Choroid plexus epithelial cell (primary cell): ENCODE measurements around the gene NTNG2.

Experiments
- DNase-seq: peaks from one replicate; pipeline ENCODE4 v3.0.0-alpha.2; 2010; ENCODE audit warnings: low read depth
- H3K4me3 ChIP-seq: 2 replicates; pipeline ENCODE4 v1.5.1; 2011; ENCODE audit warnings: low read depth, mild to moderate bottlenecking, control low read depth, low read length, moderate library complexity
- TF ChIP-seq, protein P1 (sequence below): conservative IDR thresholded peaks from 2 replicates; pipeline ENCODE4 v1.5.1; 2011; ENCODE audit warnings: low read depth, mild to moderate bottlenecking, control low read depth, inconsistent platforms, low read length, moderate library complexity

Gene NTNG2

DNA sequence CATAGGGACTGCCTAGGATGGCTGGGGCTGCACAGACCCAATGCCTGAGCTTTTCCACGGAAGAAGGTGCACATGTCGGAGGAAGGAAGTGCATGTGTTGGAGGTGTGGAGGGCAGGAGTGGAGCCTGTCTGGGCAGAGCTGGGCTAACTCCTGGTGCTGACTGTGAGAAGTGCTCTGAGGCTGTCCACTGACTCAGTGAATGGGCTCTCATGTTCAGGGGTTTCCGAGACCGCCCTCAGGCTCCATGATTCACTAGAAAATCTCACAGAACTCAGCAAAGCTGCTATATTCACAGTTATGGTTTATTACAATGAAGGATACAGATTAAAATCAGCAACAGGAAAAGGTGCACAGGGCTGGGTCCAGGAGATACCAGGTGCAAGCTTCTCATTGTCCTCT lies 37.2 kb downstream of the NTNG2 start:
- H3K4me3 ChIP-seq: no peak overlapping the region
- DNase-seq: no peak
- TF ChIP-seq, protein P1, sequence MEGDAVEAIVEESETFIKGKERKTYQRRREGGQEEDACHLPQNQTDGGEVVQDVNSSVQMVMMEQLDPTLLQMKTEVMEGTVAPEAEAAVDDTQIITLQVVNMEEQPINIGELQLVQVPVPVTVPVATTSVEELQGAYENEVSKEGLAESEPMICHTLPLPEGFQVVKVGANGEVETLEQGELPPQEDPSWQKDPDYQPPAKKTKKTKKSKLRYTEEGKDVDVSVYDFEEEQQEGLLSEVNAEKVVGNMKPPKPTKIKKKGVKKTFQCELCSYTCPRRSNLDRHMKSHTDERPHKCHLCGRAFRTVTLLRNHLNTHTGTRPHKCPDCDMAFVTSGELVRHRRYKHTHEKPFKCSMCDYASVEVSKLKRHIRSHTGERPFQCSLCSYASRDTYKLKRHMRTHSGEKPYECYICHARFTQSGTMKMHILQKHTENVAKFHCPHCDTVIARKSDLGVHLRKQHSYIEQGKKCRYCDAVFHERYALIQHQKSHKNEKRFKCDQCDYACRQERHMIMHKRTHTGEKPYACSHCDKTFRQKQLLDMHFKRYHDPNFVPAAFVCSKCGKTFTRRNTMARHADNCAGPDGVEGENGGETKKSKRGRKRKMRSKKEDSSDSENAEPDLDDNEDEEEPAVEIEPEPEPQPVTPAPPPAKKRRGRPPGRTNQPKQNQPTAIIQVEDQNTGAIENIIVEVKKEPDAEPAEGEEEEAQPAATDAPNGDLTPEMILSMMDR: no peak

DNA sequence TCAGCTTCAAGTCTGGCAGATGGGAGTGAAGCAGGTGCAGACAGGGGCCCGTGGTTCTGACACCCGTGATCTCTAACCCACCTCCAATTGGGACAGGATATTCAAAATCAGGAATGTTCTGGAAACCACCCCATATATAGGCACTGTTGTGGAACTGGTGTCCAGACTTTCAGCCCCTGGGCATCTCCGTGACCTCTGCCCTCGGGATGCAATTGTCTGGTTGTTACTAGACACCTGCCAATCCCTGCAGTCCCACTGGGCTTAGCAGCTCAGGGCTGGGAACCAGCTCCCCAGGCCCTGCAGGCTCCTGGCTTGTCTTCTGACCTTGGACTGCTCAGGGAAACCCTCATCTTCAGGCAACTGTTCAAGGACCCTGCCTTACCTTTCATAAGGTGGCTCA lies 38.8 kb downstream of the NTNG2 start:
- no peak for DNase-seq
- TF ChIP-seq, protein P1: no peak
- no peak overlapping the region for H3K4me3 ChIP-seq

DNA sequence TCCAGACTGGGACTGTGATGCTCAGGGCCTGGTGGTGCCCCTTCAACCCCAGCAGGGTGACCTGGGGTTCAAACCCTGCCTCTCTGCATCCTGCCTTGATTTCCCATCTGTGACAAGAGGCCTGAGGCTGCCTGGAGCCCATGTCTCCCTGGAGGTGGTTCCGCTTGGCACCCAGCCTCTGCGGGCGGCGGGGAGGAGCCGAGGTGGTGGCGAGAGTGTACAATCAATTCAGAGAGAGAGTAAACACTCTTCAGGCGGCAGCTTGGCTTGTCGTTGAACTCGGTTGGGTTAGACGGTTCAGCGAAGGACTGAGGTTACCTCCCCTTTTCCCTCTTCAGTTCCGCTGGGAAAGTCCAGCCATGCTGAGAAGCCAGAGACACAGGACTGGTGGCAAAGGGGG lies 39.3 kb downstream of the NTNG2 start:
- no peak overlapping the region for H3K4me3 ChIP-seq
- no peak for DNase-seq
- TF ChIP-seq, protein P1: no peak

DNA sequence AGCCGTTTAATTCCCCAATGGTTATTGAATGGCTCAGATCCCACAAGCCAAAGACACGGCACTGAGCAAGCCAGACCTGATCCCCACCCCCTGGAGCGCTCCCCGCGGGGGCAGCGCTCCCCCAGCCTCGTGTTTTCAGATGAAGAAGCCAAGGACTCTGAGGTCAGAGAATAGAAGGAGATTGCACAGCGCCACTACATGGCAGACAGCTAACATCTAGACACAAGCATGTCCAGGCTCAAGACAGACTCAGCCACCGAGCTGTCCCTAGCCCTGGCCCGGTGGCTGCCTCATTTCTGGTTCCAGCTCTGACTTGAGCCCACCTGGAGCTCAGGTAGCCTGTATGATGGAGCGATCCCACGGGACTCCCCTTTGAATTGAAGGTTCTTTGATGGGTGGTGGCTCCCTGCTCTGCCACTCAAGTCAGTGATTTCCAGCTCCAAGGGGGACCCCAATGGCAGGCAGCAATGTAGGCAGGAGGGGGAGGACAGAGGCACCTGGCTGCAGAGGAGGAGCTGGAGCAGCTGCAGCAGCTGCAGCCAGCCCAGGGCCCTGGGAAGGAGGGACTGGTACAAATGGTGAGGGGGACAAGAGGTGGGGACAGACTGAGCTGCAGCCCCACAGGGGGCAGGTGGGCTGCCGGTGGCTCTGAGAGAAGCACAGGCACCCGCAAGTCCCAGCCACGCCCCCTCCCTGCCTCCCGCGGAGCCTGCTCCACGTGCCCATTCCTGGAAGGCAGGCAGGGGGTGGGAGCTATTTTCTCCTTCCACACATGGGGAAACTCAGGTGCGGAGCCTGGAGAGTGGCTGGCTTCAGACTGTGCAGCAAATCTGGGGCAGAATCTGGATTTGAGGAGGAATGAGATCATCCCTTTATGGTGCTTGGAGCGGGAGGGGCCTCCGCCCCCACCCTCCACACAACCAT lies 40.2 kb downstream of the NTNG2 start:
- H3K4me3 ChIP-seq: no peak overlapping the region
- TF ChIP-seq, protein P1: peak; percentile 11
- DNase-seq: no peak

DNA sequence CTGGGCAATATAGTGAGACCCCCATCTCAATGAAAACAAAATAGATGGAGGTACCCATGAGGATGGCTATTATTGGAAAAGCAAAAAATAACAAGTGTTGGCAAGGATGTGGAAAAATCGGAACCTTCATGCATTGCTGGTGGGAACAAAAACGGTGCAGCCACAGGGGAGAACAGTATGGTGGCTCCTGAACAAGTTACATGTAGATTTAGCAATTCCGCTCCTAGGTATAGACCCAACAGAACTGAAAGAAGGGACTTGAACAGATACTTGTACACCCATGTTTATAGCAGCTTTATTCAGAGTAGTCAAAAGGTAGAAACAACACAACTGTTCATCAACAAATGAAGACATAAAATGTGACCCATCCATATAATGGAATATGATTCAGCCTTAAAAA lies 43.0 kb downstream of the NTNG2 start:
- TF ChIP-seq, protein P1: no peak
- no peak overlapping the region for H3K4me3 ChIP-seq
- DNase-seq: no peak

DNA sequence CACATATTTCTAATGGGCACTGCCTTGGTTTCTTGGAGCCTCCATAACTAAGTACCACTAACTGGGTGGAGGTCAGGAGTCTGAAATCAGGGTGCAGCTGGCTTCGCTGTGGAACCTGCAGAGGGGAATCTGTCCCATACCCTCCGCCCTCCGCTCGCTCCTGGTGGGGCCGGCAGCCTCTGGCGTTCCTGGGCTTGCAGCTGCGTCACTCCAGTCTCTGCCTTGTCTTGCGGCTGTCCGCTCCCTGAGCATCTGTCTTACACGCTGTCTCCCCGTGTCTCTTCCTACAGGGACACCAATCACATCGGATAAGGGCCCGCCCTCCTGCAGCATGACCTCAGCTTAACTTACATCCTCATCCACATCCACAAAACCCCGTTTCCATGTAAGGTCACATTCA lies 45.4 kb downstream of the NTNG2 start:
- DNase-seq: no peak
- TF ChIP-seq, protein P1: no peak
- no peak overlapping the region for H3K4me3 ChIP-seq

DNA sequence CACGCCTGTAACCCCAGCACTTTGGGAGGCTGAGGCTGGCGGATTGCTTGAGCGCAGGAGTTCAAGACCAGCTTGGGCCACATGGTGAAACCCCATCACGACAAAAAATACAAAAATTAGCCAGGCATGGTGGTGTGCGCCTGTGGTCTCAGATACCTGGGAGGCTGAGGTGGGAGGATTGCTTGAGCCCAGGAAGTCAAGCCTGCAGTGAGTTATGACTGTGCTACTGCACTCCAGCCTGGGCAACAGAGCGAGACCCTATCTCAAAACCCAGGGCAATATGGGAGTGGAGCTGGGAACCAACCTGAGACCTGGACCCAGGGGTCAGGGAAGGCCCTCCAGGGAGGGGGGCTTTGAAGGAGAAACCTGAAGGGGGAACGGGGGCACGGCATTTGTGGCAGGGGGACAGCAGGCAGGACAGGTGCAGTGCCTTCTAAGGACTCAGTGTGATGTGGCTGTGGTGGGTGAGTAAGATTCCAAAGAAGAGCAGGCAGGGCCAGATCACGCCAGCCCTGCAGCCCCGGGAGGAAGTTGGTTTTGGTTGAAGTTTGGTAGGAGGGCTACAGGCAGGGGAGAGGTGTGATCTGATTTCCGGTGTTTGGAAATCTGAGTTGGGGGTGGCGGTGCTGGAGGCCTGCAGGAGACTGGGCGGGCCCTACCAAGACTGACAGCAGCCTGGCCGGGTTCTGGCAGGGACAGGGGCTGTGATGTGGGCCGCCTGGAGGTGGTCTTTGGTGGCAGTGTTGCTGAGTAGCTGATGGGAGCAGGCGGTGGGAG lies 46.2 kb downstream of the NTNG2 start:
- H3K4me3 ChIP-seq: no peak overlapping the region
- TF ChIP-seq, protein P1: no peak
- DNase-seq: no peak
